GM18951 (cell line): ENCODE data around the gene CCDC107.
"Not testable (repeated sequence)": the region's sequence is repeated elsewhere in the genome, so short reads cannot be mapped to it uniquely, and the experiment has no call there.

Source experiments
- POLR2A ChIP-seq: IDR thresholded peaks from 4 replicates; pipeline ENCODE4 v1.6.1; 2011; ENCODE audit warnings: mild to moderate bottlenecking; ENCODE audit not compliant: insufficient read length, insufficient read depth; ENCODE audit errors: extremely low read depth
- in situ Hi-C: fragments of 300-500 bp; cut with MboI; formaldehyde crosslinking; loops from one replicate; pipeline ENCODE4 v1.12.0; 2022; ENCODE audit warnings: low sequenced_read_pairs, mixed read lengths, inconsistent platforms; ENCODE audit not compliant: unreplicated experiment

CCDC107 gene, protein sequence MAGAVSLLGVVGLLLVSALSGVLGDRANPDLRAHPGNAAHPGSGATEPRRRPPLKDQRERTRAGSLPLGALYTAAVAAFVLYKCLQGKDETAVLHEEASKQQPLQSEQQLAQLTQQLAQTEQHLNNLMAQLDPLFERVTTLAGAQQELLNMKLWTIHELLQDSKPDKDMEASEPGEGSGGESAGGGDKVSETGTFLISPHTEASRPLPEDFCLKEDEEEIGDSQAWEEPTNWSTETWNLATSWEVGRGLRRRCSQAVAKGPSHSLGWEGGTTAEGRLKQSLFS

DNA sequence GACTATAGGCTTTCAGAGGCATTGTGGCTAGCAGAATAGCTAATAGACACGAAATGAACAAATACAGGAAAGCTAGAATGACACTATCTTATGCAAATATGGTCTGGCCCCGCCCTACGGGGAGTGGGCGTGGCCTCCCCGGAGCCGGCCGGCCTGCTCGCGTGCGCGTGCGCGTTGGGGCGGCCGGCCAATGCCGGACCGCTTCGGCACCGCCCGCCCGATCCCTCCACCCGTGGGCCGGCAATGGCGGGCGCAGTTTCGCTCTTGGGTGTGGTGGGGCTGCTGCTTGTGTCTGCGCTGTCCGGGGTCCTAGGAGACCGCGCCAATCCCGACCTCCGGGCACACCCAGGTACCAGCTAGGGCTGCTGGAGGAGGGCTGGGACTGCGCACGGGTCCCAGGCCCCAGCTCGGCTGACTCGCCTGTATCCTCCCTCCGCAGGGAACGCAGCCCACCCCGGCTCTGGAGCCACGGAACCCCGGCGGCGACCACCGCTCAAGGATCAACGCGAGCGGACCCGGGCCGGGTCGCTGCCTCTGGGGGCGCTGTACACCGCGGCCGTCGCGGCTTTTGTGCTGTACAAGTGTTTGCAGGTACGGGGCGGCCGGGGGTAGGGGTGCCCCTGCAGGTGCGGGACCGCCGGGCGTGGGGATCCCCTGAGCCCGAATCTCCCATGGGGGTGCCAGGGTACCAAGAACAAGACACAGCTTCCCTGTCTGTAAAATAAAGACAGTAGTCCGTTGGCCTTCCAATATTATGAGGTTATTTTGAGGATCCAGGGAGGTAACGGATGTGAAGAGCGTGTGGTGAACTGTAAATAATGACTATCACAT lies at the start of gene CCDC107:
Gene CCDC107 (plus strand): TSS at position 156 of the 831 bp plus-strand sequence. CDS start 88 bp downstream, at position 244.
- in situ Hi-C loops, result no loop called here
- TF ChIP-seq POLR2A, result peak; percentile 94

- in situ Hi-C loops, result no loop called here
- TF ChIP-seq POLR2A, result no peak
Measured at GRCh38 chr9:35609001-35609819, 48.9 kb upstream of the CCDC107 start.

GRCh38 chr9:35609820-35610163 lies 48.3 kb upstream of the CCDC107 start:
- in situ Hi-C loops, result no loop called here

DNA sequence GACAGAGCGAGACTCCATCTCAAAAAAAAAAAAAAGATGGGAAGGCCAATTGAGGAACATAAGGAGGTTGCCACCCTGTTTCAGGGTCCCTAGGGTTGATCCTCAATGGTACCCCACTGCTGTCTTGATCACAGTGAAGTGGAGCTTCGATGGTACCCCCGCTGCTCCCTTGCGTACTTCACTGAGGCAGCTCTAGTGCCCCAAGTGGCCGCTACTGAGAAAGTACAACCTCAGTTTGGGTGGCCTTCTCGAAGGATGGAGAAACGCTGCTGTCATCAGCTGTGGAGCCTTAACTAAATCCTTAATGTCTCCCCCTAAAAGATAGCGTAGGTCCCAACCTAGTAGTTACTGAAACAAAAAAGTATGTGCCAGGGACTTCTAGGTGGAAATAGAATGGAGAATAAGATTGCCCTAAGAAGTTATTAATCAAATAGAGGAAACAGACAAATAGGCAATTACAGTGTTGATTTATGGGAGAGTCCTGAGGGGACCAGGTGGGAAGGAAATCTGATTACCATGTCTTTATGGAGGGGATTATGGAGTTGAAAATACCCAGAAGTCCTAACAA lies 46.8 kb upstream of the CCDC107 start:
- no peak for TF ChIP-seq POLR2A
- in situ Hi-C loops, result no loop called here

More at GRCh38 chr9:35609820-35610163, 48.3 kb upstream of the CCDC107 start:
- TF ChIP-seq POLR2A, result no peak

DNA sequence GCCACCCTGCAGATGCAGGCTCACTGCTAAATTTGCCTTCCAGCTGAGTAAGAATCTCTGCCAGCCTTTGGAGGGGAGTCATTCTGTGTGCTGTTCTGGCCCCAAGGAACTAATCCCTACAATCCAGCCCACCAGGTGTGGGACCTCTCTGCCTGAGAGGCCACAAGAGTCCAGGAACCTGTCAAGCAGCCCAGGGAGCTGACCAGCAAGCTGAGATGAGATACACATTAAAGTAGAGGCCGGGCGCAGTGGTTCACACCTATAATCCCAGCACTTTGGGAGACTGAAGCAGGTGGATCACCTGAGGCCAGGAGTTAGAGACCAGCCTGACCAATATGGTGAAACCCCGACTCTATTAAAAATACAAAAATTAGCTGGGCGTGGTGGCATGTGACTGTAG lies 46.0 kb upstream of the CCDC107 start:
- in situ Hi-C loops, result not testable (repeated sequence)

DNA sequence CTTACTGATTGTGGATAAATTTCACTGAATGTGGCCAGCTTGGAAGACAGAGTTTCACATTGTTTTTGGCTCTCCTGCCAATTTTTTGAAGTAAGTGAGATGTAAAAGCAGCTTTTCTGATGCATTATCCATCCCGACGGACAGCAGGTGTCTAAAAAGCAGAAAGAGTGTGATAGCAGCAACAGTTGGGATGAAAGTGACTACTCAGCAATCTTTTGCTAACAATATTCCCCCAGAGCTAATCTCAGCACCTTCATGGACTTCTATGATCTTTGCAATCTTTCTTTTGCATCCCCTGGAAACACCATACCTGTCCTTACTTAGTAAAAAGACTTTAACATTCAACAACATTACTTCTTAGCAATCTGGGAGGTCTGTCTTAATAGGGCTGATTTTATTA lies 45.2 kb upstream of the CCDC107 start:
- no peak for TF ChIP-seq POLR2A
- in situ Hi-C loops, result no loop called here

GRCh38 chr9:35615981-35616680 lies 42.0 kb upstream of the CCDC107 start:
- TF ChIP-seq POLR2A, result no peak
- in situ Hi-C loops, result no loop called here

DNA sequence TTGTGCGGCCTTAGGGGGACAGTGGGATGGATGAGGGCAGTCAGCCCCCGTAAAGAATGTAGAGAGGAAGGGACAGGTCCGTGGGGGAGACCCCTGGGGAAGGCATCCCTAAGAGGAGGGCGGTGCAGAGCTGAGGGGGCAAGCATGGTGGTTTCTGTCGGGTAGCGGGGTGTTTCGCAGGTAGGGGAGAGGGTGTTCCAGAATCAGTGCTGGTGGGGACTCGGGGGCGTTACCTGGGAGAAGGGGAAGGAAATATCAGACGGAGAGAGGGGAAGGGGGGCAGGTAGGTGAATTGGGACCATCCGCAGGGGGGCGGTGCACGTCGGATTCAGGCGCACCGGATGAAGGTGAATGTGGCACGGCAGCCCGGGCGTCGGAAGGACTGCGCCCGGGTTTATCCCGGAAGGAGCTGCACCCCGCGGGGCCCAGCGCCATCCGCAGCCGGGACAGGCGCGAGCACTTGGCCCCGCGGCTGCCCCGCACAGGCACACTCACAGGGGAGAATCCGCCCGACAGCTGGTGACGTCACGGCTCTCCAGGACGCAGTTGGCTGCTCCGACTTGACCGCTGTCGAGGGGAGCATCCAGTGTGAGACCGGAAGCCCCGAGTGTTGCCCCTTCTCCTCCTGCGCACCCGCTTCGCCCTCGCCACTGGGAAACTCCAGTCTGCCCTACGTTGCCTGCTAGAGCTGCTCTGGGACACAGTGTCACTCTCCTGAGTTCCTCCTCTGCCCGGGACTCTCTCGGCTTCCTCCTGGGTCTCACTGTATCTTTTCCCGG lies 41.2 kb upstream of the CCDC107 start:
- in situ Hi-C loops, result no loop called here
- peak; percentile 71 for TF ChIP-seq POLR2A

- in situ Hi-C loops, result no loop called here
- TF ChIP-seq POLR2A, result no peak
Measured at GRCh38 chr9:35617548-35617947, 40.5 kb upstream of the CCDC107 start.

GRCh38 chr9:35618325-35618727 lies 39.8 kb upstream of the CCDC107 start, which contains the start of gene CD72:
Gene CD72, minus strand, starts transcription at chr9:35618413. Its CDS starts 110 bp downstream, at chr9:35618303.
- in situ Hi-C loops, result no loop called here
- TF ChIP-seq POLR2A, result peak; percentile 41

- in situ Hi-C loops, result no loop called here
Measured at GRCh38 chr9:35618854-35619799, 39.0 kb upstream of the CCDC107 start.

DNA sequence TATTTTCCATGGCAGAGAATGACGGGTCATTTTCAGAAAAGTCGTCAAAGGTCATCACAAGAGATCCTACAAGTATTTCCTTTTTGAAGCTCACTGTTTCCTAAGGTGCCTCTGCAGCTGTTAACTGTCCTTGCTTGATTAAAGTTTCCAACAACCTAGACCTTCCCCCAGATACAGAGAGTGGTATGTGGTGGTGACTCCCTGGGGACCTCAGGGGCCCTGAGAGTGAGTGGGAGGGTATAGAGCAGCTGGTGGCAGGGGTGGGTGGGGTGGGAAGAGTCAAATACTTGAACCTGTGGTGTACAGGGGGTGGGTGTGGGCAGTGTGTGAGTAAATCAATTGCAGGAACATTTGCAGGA lies 38.3 kb upstream of the CCDC107 start:
- in situ Hi-C loops, result no loop called here
- TF ChIP-seq POLR2A, result no peak

More at GRCh38 chr9:35618854-35619799, 39.0 kb upstream of the CCDC107 start:
- peak; percentile 49 for TF ChIP-seq POLR2A
